ENCODE results near the gene RWDD4. TPM values are rescaled to one million over a fixed set of nuclear protein-coding genes. Genes with fewer than 3 reads are reported as not detected.
A peak's percentile ranks its signal among the peaks of the same experiment; 100 is the strongest.

The RWDD4 gene
- 10.0 and 43.7 TPM in 2 replicates for total RNA-seq (ENCODE audit: low replicate concordance)

- peak within 1 kb of the TSS; percentile 91 for H3K4me3 ChIP-seq (ENCODE audit: low read depth, low read length)
- TF ChIP-seq CTCF (IDR thresholded peaks at IDR 0.05; ENCODE audit: insufficient read depth, low read length), result peak; percentile 41
- peak; percentile 99 for DNase-seq (ENCODE audit: low read depth)
Observed at GRCh38 chr4:183659029-183659871, at the start of gene RWDD4, which contains the start of gene TRAPPC11. Gene RWDD4, minus strand, starts transcription at chr4:183659185. Its CDS starts 233 bp downstream, at chr4:183658952. Gene TRAPPC11, plus strand, starts transcription at chr4:183659293. Its CDS starts 4,575 bp downstream, at chr4:183663868.

GRCh38 chr4:183702492-183702891, 43.5 kb upstream of the RWDD4 start:
- no peak for TF ChIP-seq CTCF (IDR thresholded peaks at IDR 0.05; ENCODE audit: insufficient read depth, low read length)
- no peak for DNase-seq (ENCODE audit: low read depth)
- no peak overlapping the region for H3K4me3 ChIP-seq (ENCODE audit: low read depth, low read length)

- no peak for TF ChIP-seq CTCF (IDR thresholded peaks at IDR 0.05; ENCODE audit: insufficient read depth, low read length)
- DNase-seq (ENCODE audit: low read depth), result no peak
- no peak overlapping the region for H3K4me3 ChIP-seq (ENCODE audit: low read depth, low read length)
Observed at GRCh38 chr4:183700407-183700806, 41.4 kb upstream of the RWDD4 start.

- DNase-seq (ENCODE audit: low read depth), result no peak
- no peak for TF ChIP-seq CTCF (IDR thresholded peaks at IDR 0.05; ENCODE audit: insufficient read depth, low read length)
- H3K4me3 ChIP-seq (ENCODE audit: low read depth, low read length), result no peak overlapping the region
Observed at GRCh38 chr4:183698909-183699308, 39.9 kb upstream of the RWDD4 start.

DNA sequence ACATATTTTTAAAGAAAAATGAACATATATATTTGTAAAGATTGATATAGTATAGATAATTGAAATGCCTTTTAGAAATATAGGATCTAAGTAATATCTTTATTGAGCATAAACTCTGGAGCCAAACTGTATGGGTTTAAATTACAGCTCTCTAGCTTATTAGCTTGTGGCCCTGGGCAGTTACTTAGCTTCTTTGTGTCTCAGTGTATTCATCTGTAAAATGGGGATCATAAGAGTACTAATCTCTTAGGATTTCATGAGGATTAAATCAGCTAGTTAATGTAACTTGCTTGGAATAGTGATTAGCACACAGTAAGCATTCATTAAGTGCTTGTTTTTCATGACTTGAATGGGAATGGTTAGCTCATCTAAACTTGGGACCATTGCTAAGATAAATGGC, 32.9 kb upstream of the RWDD4 start:
- no peak overlapping the region for H3K4me3 ChIP-seq (ENCODE audit: low read depth, low read length)
- no peak for TF ChIP-seq CTCF (IDR thresholded peaks at IDR 0.05; ENCODE audit: insufficient read depth, low read length)
- DNase-seq (ENCODE audit: low read depth), result no peak

GRCh38 chr4:183691006-183691405, 32.0 kb upstream of the RWDD4 start:
- DNase-seq (ENCODE audit: low read depth), result no peak
- H3K4me3 ChIP-seq (ENCODE audit: low read depth, low read length), result no peak overlapping the region
- TF ChIP-seq CTCF (IDR thresholded peaks at IDR 0.05; ENCODE audit: insufficient read depth, low read length), result no peak
